DND-41 (cell line): ENCODE results near the gene KIF4A.

Source experiments
- EZH2 ChIP-seq: IDR thresholded peaks from 3 replicates; pipeline ENCODE4 v1.6.1; 2012; ENCODE audit warnings: borderline replicate concordance, low read depth, mild to moderate bottlenecking, moderate library complexity, low read length, inconsistent platforms; ENCODE audit not compliant: severe bottlenecking
- TF ChIP-seq, protein P1 (sequence below): IDR thresholded peaks from 2 replicates; pipeline ENCODE4 v1.5.1; 2012; ENCODE audit warnings: borderline replicate concordance, low read length, moderate library complexity, mild to moderate bottlenecking; ENCODE audit not compliant: poor library complexity, severe bottlenecking; ENCODE audit errors: extremely low read depth

DNA sequence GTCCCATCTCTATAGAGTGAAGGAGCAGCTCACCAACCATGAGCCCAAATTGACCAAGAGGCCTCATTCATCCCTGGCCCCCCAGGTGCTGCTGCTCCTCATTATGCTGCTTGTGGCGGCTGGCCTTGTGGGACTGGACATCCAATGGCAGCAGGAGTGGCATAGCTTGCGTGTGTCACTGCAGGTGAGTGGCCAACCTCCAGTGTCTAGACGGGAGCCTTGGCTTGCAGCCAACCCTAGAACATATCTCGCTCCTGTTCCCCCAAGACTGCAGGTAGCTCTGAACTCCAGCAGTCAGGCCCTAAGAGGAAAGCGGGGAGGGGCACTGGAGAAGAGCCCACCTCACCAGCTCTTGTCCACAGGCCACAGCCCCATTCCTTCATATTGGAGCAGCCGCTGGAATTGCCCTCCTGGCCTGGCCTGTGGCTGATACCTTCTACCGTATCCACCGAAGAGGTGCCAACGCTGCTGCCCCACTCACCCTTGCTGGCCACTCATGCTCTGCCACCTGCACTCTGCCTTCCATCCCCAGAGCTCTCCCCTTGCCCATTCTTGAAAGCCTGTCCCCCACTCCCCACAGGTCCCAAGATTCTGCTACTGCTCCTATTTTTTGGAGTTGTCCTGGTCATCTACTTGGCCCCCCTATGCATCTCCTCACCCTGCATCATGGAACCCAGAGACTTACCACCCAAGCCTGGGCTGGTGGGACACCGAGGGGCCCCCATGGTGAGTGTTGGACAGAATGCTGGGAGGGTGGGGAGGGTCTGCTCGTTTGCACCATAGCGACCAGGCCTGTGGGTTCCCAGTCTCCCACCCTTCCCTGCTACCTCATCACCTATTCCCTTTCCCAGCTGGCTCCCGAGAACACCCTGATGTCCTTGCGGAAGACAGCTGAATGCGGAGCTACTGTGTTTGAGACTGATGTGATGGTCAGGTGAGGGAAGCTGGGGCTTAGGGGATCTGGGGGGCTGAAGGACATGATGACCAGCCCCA is 136.7 kb downstream of the KIF4A start:
- TF ChIP-seq, protein P1, sequence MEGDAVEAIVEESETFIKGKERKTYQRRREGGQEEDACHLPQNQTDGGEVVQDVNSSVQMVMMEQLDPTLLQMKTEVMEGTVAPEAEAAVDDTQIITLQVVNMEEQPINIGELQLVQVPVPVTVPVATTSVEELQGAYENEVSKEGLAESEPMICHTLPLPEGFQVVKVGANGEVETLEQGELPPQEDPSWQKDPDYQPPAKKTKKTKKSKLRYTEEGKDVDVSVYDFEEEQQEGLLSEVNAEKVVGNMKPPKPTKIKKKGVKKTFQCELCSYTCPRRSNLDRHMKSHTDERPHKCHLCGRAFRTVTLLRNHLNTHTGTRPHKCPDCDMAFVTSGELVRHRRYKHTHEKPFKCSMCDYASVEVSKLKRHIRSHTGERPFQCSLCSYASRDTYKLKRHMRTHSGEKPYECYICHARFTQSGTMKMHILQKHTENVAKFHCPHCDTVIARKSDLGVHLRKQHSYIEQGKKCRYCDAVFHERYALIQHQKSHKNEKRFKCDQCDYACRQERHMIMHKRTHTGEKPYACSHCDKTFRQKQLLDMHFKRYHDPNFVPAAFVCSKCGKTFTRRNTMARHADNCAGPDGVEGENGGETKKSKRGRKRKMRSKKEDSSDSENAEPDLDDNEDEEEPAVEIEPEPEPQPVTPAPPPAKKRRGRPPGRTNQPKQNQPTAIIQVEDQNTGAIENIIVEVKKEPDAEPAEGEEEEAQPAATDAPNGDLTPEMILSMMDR = no peak
- TF ChIP-seq EZH2 = no peak
